Stimulated activated CD4-positive, alpha-beta T cell treated with anti-CD3 and anti-CD28 coated beads, Interleukin-12 subunit alpha, Interleukin-12 subunit beta, amount 100 ng/mL, for 4 hours (primary cell): ENCODE measurements around the gene NDUFB11.

Source experiments
- DNase-seq: peaks from one replicate; pipeline ENCODE4 v3.0.0-alpha.2; 2020

The NDUFB11 gene

GRCh38 chrX:47174376-47174775 lies 29.9 kb upstream of the NDUFB11 start:
- DNase-seq = no peak

GRCh38 chrX:47172971-47173792 lies 28.7 kb upstream of the NDUFB11 start:
- no peak for DNase-seq

DNA sequence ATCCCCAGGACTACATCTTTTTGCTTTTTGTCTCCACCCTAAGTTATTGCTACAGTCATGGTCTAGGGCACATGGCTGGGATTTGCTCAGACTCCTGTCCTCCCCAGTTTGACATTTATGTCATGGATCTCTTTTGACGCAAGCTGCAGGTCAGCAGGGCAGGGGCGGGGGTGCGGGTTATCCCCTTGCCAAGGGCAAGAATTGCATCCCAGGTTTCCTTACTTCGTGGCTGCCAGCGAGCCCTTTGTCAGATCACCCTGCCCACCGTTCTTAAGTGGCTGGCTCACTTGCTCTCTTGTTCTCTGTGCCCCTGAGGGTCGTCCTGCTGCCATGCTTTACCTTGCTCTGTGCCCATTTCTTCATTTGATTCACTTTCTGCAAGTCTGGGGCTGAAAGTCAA lies 28.0 kb upstream of the NDUFB11 start:
- no peak for DNase-seq

DNA sequence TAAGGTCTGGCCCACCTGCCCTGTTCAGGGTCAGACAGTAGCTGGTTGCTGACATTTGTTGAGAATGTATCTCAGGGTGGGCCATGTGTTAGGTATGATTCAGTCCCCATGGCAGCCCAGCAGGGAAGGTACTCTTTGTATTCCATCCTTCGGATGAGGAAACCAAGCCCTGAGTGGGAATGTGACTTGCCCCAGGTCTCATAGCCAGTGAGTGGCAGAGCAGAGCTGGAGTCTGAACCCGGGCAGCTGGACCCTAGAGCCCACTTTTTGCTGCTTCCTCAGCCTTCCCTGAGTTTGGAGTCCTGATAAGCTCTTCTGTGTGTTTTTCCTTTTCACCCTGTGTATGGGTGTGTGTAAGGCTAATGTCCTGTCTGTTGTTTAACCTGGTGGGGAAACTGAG lies 27.5 kb upstream of the NDUFB11 start:
- no peak for DNase-seq

- DNase-seq = no peak
Measured at GRCh38 chrX:47170861-47171692, 26.6 kb upstream of the NDUFB11 start.

DNA sequence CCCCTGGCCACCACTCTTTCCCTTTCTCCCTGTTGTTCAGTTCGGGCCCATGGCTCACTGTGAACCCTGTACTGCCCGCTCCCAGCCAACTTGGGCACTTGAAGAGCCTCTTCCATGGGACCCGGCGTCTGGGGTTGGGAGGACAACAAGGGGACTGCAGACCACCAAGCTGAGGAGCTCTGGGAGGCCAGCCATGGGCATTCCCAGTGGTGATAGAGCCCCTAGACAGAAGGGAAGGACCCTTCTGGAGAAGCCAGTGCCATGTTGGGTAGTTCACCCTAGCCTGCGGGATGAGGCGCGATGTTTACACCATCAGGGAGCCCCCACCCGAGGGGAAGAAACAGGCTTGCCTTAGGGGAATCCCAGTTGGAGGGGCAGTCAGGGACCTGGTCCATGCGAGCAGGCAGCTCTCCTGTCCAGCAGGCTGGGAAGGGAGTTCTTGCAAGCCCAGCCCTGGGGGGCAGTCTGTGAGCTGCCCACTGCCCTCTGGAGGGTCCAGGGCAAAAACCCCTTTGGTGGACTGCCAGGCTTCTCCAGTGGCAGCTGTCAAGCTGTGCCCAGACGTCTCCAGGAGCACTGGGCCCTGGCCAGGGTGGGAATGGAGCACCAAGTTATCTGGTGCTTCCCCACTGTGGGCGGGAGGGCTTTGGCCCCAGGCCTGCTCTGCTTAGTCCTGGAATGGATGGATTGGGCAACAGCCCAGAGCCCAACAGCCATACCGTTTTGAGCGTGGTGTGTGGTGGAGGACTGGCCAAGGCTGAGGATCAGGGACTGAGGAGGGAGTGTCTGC lies 25.4 kb upstream of the NDUFB11 start:
- DNase-seq = no peak

- no peak for DNase-seq
Measured at GRCh38 chrX:47169273-47169672, 24.8 kb upstream of the NDUFB11 start.

GRCh38 chrX:47168495-47169073 lies 24.1 kb upstream of the NDUFB11 start:
- no peak for DNase-seq

- DNase-seq = no peak
Measured at GRCh38 chrX:47166126-47166525, 21.6 kb upstream of the NDUFB11 start.

DNA sequence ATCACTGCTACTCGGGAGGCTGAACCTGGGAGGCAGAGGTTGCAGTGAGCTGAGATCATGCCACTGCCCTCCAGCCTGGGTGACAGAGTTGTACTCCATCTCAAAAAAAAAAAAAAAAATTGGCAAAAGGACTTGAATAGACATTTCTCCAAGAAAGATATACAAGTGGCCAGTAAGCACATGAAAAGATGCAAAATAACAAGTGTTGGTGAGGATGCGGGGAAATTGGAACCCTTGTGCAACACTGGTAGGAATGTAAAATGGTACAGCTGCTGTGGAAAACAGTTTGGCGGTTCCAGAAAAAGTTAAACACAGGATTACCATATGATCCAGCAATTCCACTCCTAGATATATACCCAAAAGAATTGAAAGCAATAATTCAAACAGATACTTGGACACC lies 19.9 kb upstream of the NDUFB11 start:
- no peak for DNase-seq

- DNase-seq = no peak
Measured at GRCh38 chrX:47162927-47163583, 18.6 kb upstream of the NDUFB11 start.

DNA sequence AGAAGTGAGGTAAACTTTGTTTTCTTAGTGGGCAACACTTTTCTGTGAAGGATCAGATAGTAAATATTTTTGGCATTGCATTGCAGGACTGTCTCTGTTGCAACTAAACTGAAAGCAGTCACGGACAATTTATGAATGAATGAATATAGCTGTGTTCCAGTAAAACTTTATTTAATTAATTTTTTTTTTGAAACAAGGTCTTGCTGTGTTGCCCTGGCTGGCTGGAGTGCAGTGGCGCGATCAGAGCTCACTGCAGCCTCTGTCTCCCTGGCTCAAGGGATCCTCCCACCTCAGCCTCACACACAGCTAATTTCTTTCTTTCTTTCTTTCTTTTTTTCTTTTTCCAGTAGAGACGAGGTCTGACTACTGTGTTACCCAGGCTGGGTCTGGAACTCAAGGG lies 16.3 kb upstream of the NDUFB11 start:
- DNase-seq = no peak

DNA sequence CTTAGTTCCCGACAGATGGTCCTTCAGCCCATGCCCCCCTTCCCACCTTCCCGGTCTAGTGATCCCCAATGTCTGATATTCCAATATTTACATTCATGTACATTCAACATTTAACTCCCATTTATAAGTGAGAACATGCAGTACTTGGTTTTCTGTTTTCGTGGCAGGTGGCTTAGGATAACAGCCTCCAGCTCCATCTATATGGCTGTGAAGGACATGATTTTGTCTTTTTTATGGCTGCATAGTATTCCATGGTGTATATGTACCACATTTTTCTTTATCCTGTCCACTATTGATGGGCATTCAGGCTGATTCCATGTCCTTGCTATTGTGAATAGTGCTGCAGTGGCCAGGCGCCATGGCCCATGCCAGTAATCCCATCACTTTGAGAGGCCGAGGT lies 14.3 kb upstream of the NDUFB11 start:
- DNase-seq = no peak

GRCh38 chrX:47158131-47158530 lies 13.6 kb upstream of the NDUFB11 start:
- no peak for DNase-seq

GRCh38 chrX:47156611-47157520 lies 12.4 kb upstream of the NDUFB11 start:
- no peak for DNase-seq

GRCh38 chrX:47151435-47151834 lies 6.9 kb upstream of the NDUFB11 start:
- DNase-seq = no peak

- no peak for DNase-seq
Measured at GRCh38 chrX:47148946-47149345, 4.4 kb upstream of the NDUFB11 start.

DNA sequence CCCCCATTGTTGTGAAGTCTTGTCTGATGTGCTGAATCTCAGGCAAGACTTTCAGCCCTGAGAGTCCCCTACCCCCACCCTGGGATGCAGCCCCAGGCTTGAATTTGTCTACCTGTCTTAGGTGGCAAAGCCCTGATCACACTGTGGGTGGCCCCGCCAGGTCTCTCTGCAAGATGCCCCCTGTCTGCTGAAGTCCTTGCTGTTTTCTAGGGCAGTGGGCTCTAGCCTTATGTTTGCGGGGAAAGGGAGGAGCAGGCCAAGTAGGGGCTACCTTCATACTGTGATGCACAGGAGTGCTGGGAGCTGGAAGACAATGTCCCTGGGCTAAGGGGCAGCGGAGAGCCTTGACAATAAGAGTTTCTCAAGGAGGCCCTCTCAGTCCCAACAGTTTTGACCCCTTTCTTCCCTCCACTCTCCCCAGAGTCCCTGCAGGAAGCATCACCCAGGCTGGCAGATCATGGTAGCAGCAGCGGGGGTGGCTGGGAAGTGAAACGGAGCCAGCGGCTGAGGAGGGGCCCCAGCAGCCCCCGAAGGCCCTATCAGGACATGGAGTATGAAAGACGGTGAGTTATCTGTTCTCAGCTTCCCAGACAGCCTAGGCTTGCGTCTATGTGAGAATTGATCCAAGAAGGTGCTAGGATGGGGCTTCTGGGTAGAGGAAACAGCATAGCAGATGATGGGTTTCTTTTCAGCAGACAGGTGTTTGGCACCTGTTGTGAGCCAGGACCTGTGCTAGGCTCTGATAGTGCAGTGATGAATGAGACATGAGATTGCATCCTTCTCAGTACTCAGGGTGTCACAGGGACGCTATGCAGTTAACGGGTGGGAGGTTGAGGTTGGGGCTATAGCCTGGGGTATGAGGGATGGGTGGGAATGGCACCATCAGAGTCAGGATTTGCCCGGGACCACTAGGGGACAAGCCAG lies 2.7 kb upstream of the NDUFB11 start:
- no peak for DNase-seq

- DNase-seq = no peak
Measured at GRCh38 chrX:47146121-47146935, 1.8 kb upstream of the NDUFB11 start.
